GM12891 (cell line): ENCODE measurements around the gene CELF2.

ENCODE experiments used
- POLR2A ChIP-seq: IDR thresholded peaks from 2 replicates; pipeline ENCODE4 v1.6.1; 2011; ENCODE audit warnings: low read depth, low read length, control low read depth
- POLR2AphosphoS5 ChIP-seq: IDR thresholded peaks from 2 replicates; pipeline ENCODE4 v1.6.1; 2011; ENCODE audit warnings: low read depth, low read length, control low read depth
- TAF1 ChIP-seq: IDR thresholded peaks from 2 replicates; pipeline ENCODE4 v1.6.1; 2011; ENCODE audit warnings: low read depth, low read length, control low read depth

- TF ChIP-seq TAF1 (no peak), POLR2AphosphoS5 (no peak), POLR2A (no peak)
These were observed 68.6 kb downstream of the CELF2 start for GRCh38 chr10:11086177-11086840.
